Embryonic facial prominence (tissue), 1 donor: ENCODE measurements around the gene KRT6A.

Experiments used
- DNase-seq: peaks from one replicate; pipeline ENCODE4 v3.0.0-alpha.2; 2016; ENCODE audit errors: extremely low spot score

Gene KRT6A

GRCh38 chr12:52524898-52525591 lies 32.0 kb upstream of the KRT6A start:
- DNase-seq, result no peak

- DNase-seq, result peak; percentile 34
Observed at GRCh38 chr12:52524241-52524897, 31.3 kb upstream of the KRT6A start.

DNA sequence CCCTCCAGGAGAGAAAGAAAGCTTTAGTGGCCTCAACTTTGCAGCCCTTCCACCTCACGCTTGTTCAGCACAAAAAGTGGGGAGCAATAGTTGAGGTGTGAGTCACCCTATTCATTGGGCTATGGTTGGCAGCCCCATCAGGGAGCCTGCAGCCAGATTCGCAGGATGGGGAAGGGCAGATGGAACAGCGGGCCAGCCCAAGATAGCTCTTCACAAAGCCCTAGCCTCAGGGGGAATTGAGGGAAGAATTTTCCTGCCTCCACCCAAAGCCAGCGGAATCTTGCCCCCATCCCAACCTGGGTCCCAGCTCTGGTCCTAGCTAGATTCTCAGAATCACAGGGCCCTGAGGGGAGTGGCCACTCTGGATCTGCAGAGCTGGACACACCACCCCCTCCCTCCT lies 30.8 kb upstream of the KRT6A start:
- no peak for DNase-seq

GRCh38 chr12:52522346-52523011 lies 29.4 kb upstream of the KRT6A start:
- DNase-seq, result no peak

GRCh38 chr12:52521568-52522266 lies 28.7 kb upstream of the KRT6A start:
- DNase-seq, result no peak

DNA sequence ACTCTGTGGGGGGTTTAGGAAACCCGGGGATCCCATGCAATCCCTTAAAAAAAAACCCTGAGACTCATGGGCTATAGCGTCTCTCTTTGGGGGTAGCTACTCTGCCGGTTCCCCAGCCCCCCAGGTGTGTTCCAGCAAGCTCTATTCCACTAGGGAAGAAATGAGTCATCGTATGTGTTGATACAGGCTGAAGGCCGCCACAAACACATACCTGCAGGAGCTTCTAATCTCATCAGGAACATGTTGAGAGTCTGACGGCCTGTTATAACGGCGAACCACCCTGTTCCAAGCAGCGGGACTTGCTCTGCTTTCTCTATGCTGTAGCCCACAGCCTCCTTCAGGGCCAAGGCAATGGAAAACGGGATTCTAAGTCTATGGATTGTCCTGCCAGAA lies 28.1 kb upstream of the KRT6A start:
- DNase-seq, result peak; percentile 27

GRCh38 chr12:52519826-52520662 lies 27.0 kb upstream of the KRT6A start, which contains the start of gene KRT5:
Gene KRT5, minus strand, starts transcription at chr12:52520394. Its CDS starts 98 bp downstream, at chr12:52520296.
- no peak for DNase-seq

GRCh38 chr12:52519387-52519703 lies 26.3 kb upstream of the KRT6A start:
- no peak for DNase-seq

DNA sequence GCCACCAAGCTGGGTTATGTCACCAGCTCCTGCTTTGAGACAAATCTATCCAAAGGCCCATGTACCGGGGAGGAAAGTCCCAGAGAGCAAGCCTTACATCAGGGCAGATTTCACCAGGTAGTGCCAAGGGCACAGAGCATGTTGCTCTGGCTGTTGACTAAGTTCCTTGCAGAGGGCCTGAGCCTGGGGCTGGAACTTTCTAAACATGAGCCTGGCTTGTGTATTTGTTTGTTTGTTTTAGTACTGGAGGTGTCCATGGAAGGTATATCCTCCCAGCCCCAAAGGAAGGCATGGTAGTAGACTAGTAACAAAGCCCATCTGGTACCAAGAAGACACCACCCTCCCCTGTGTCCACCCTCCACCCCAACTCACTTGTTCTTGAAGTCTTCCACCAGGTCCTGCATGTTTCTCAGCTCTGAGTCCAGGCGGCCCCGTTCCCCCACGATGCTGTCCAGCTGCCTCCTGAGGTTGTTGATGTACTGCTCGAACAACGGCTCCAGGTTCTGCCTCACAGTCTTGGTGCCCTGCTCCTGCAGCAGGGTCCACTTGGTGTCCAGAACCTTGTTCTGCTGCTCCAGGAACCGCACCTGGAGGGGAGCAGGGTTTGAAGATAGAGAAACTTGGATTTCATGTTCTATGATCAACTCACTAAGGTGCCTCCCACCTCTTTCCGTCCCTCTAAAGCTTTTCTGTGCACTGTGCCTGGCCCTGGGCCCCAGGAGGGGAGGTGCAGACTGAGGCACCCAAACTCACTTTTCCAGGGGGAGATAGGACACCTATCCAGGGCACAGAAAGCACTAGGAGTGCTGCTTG lies 25.7 kb upstream of the KRT6A start:
- DNase-seq, result no peak

- DNase-seq, result no peak
Observed at GRCh38 chr12:52517888-52518287, 24.8 kb upstream of the KRT6A start.

DNA sequence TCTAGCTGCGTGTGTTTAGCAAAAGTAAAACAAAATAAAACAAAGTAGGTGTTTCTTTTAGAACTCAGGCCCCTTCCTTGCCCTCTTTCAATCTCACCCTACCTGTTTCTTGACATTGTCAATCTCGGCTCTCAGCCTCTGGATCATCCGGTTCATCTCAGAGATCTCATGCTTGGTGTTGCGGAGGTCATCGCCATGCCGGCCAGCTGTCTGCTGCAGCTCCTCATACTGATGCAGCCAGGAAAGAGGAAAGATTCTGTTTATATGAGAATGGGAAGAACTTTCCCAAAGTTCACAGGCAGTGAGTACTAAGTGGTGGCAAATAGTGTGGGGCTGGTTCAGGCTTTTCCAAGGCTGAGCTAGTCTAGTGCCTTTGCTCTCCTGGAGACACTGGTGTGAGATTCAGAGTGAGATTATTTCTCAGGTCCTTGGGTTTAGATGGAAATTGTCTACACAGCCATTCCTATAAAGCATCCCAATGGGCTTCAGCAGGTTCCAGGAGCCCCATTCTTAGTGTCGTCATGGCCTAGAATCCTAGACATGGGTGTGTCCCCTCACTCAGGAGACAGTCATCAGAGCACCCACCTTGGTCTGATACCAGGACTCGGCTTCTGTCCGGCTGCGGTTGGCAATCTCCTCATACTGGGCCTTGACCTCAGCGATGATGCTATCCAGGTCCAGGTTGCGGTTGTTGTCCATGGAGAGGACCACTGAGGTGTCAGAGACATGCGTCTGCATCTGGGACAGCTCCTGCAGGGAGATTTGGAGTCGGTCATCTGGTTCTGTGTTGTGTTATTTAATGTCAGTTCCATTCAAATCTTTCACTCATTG lies 24.2 kb upstream of the KRT6A start:
- no peak for DNase-seq

DNA sequence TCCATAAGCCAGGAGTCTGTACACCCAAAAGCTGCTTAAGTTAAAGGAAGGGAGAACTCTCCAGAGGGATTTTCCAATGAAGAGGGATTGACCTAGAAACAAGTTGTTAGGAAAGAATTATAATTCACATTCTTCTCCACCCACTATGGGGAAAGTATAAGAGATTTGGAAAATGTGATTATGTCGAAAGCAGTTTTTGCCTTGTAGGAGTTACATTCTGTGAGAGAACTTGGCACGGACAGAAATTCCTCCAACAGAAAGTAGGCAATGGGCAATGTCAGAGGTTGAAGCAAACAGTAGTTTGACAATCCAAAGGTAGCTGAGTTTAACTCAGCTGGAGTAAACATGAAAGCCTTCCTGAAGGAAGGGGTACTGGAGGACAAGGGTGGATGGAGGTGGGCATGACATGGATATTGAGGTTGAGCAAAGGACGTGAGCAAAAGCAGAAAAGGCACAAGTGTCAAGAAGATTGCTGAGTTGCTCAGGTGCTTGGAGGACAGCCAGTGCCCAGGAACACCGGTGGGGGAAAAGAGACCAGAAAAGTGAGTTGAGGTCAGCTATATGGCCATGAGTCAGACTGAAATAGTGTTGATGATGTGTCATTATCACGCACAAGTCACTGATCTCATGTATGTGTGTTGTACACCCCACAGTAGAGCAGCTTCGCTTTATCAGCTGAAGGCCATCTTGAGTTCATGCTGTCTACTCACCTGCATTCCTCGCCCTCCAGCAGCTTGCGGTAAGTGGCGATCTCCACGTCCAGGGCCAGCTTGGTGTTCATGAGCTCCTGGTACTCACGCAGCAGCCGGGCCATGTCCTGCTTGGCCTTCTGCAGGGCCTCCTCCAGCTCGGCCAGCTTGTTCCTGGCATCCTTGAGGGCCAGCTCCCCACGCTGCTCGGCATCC lies 23.1 kb upstream of the KRT6A start:
- no peak for DNase-seq

DNA sequence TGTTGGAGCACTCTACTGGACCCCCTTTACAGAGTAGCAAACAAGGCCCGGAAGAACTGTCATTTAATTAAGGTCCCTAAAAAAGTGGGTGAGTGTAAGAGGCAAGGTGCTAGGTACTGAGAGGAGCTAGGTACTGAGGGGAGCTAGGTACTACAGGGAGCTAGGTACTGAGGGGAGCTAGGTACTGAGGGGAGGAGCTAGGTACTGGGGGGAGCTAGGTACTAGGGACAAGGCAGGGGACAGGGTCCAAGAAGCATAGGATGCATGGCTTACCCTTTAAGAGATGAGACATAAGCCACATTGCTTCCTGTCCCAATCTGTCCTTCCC lies 22.2 kb upstream of the KRT6A start:
- DNase-seq, result no peak

- no peak for DNase-seq
Observed at GRCh38 chr12:52514471-52515318, 21.6 kb upstream of the KRT6A start.

- DNase-seq, result no peak
Observed at GRCh38 chr12:52513736-52514135, 20.7 kb upstream of the KRT6A start.

- no peak for DNase-seq
Observed at GRCh38 chr12:52508211-52508610, 15.2 kb upstream of the KRT6A start.

- DNase-seq, result no peak
Observed at GRCh38 chr12:52506858-52507715, 14.0 kb upstream of the KRT6A start.
